T47D (cell line): ENCODE measurements around the gene TRAPPC10.

Source experiments
- DNase-seq, 2 experiments: peaks; one replicate each; pipeline versions ENCODE4 v3.0.0 to v3.0.0-alpha.2; 2011 to 2012; ENCODE audit warnings: low read depth in 1 of 2, low spot score in 1 of 2
- JUND ChIP-seq: IDR thresholded peaks from 2 replicates; pipeline ENCODE4 v1.6.1; 2012; ENCODE audit warnings: low read depth
- in situ Hi-C: cut with HindIII; loops from 2 replicates; pipeline ENCODE4 v1.10.0; 2016; ENCODE audit warnings: low sequenced_read_pairs, low pct_unique_long_range_greater_than_20kb

The TRAPPC10 gene

GRCh38 chr21:44013380-44014088 lies 1.4 kb downstream of the TRAPPC10 start:
- in situ Hi-C loops = no loop called here
- DNase-seq = peak in 1 of 2 experiments; percentile 33
- TF ChIP-seq JUND = no peak

GRCh38 chr21:44017601-44018000 lies 5.5 kb downstream of the TRAPPC10 start:
- DNase-seq = no peak
- TF ChIP-seq JUND = no peak
- in situ Hi-C loops = no loop called here

- TF ChIP-seq JUND = no peak
- DNase-seq = no peak
- in situ Hi-C loops = no loop called here
Observed at GRCh38 chr21:44018127-44018526, 6.0 kb downstream of the TRAPPC10 start.

- no peak for TF ChIP-seq JUND
- in situ Hi-C loops = no loop called here
- no peak for DNase-seq
Observed at GRCh38 chr21:44018813-44019567, 6.9 kb downstream of the TRAPPC10 start.

- DNase-seq = no peak
- in situ Hi-C loops = no loop called here
- TF ChIP-seq JUND = no peak
Observed at GRCh38 chr21:44019568-44019958, 7.5 kb downstream of the TRAPPC10 start.

GRCh38 chr21:44020551-44020950 lies 8.4 kb downstream of the TRAPPC10 start:
- no peak for DNase-seq
- TF ChIP-seq JUND = no peak
- in situ Hi-C loops = no loop called here

GRCh38 chr21:44021064-44021463 lies 9.0 kb downstream of the TRAPPC10 start:
- in situ Hi-C loops = no loop called here
- TF ChIP-seq JUND = no peak
- DNase-seq = no peak

- DNase-seq = no peak
- in situ Hi-C loops = no loop called here
- TF ChIP-seq JUND = no peak
Observed at GRCh38 chr21:44024257-44024656, 12.1 kb downstream of the TRAPPC10 start.

- TF ChIP-seq JUND = no peak
- in situ Hi-C loops = no loop called here
Observed at GRCh38 chr21:44024887-44025353, 12.8 kb downstream of the TRAPPC10 start.

GRCh38 chr21:44027607-44028286 lies 15.6 kb downstream of the TRAPPC10 start:
- no peak for DNase-seq
- TF ChIP-seq JUND = no peak
- in situ Hi-C loops = no loop called here

More at GRCh38 chr21:44024887-44025353, 12.8 kb downstream of the TRAPPC10 start:
- peak; percentile 30 to 47 for DNase-seq

- in situ Hi-C loops = no loop called here
- no peak for TF ChIP-seq JUND
- DNase-seq = no peak
Observed at GRCh38 chr21:44028287-44028659, 16.2 kb downstream of the TRAPPC10 start.

GRCh38 chr21:44029460-44030087 lies 17.5 kb downstream of the TRAPPC10 start:
- in situ Hi-C loops = no loop called here

More at GRCh38 chr21:44029460-44030087, 17.5 kb downstream of the TRAPPC10 start:
- no peak for TF ChIP-seq JUND
- no peak for DNase-seq
